Astrocyte (in vitro differentiated cells and primary cell): ENCODE data around the gene LDB3. TPM values are rescaled to one million over a fixed set of nuclear protein-coding genes. Genes with fewer than 3 reads are reported as not detected.

Experiments used
- DNase-seq: peaks from one replicate; pipeline ENCODE4 v3.0.0-alpha.2; 2010; ENCODE audit warnings: low read depth
- FAIRE-seq: peaks from 2 replicates; lab custom pipeline; 2011; peaks lifted over from hg19 to GRCh38; lab: Jason Lieb, UNC
- H2AFZ ChIP-seq: 2 replicates; pipeline ENCODE4 v1.6.0; 2012; ENCODE audit warnings: low read depth, low read length, inconsistent platforms
- H3K27ac ChIP-seq: 2 replicates; pipeline ENCODE4 v1.5.1; 2011; ENCODE audit warnings: low read depth, low read length, inconsistent platforms
- H3K27me3 ChIP-seq: 2 replicates; pipeline ENCODE4 v1.6.0; 2011; ENCODE audit warnings: low read length, inconsistent platforms; ENCODE audit not compliant: insufficient read depth
- H3K36me3 ChIP-seq: 2 replicates; pipeline ENCODE4 v1.5.1; 2011; ENCODE audit warnings: low read length, inconsistent platforms; ENCODE audit not compliant: insufficient read depth
- H3K4me1 ChIP-seq: 2 replicates; pipeline ENCODE4 v1.5.1; 2011; ENCODE audit warnings: low read length, inconsistent platforms; ENCODE audit not compliant: insufficient read depth
- H3K4me2 ChIP-seq: 2 replicates; pipeline ENCODE4 v1.6.0; 2012; ENCODE audit warnings: low read length, inconsistent platforms
- H3K4me3 ChIP-seq: 2 replicates; pipeline ENCODE4 v1.5.1; 2011; ENCODE audit warnings: low read depth, mild to moderate bottlenecking, low read length, inconsistent platforms; ENCODE audit not compliant: insufficient read depth
- H3K79me2 ChIP-seq: 2 replicates; pipeline ENCODE4 v1.6.0; 2012; ENCODE audit warnings: mild to moderate bottlenecking, low read length, inconsistent platforms; ENCODE audit not compliant: insufficient read depth
- H3K9ac ChIP-seq: 2 replicates; pipeline ENCODE4 v1.6.0; 2012; ENCODE audit warnings: mild to moderate bottlenecking, low read length, inconsistent platforms
- H3K9me3 ChIP-seq: 2 replicates; pipeline ENCODE4 v1.5.1; 2012; ENCODE audit warnings: low read depth, mild to moderate bottlenecking, low read length, inconsistent platforms; ENCODE audit not compliant: insufficient read depth
- H4K20me1 ChIP-seq: 2 replicates; pipeline ENCODE4 v1.6.0; 2012; ENCODE audit warnings: low read length, inconsistent platforms; ENCODE audit not compliant: insufficient read depth
- H3K27ac Mint-ChIP-seq: one replicate; pipeline ENCODE4 v1.8.0; 2021; ENCODE audit warnings: mild to moderate bottlenecking, mixed read lengths; ENCODE audit not compliant: unreplicated experiment
- H3K27me3 Mint-ChIP-seq: one replicate; pipeline ENCODE4 v1.8.0; 2021; ENCODE audit warnings: low read depth, mixed read lengths; ENCODE audit not compliant: unreplicated experiment
- H3K36me3 Mint-ChIP-seq: one replicate; pipeline ENCODE4 v1.8.0; 2021; ENCODE audit warnings: low read depth, mixed read lengths; ENCODE audit not compliant: unreplicated experiment
- H3K4me1 Mint-ChIP-seq: one replicate; pipeline ENCODE4 v1.8.0; 2021; ENCODE audit warnings: low read depth, mixed read lengths; ENCODE audit not compliant: unreplicated experiment
- H3K4me3 Mint-ChIP-seq: one replicate; pipeline ENCODE4 v1.8.0; 2021; ENCODE audit warnings: mild to moderate bottlenecking, moderate library complexity, mixed read lengths; ENCODE audit not compliant: unreplicated experiment
- H3K9me3 Mint-ChIP-seq: one replicate; pipeline ENCODE4 v1.8.0; 2021; ENCODE audit warnings: mild to moderate bottlenecking, mixed read lengths; ENCODE audit not compliant: unreplicated experiment
- EZH2 ChIP-seq: IDR thresholded peaks from 2 replicates; pipeline ENCODE4 v1.6.1; 2012; ENCODE audit warnings: mild to moderate bottlenecking, low read length, inconsistent platforms; ENCODE audit not compliant: insufficient read depth
- total RNA-seq: library from RNA; stranded (reverse); gene quantifications from 2 replicates; pipeline ENCODE4 v1.2.1, GENCODE V29; 2021
- TF ChIP-seq, protein P1 (sequence below): IDR thresholded peaks from 2 replicates; pipeline ENCODE4 v1.5.1; 2011; ENCODE audit warnings: low read depth, mild to moderate bottlenecking, inconsistent platforms, low read length, moderate library complexity; ENCODE audit not compliant: insufficient read depth

Gene LDB3
- total RNA-seq, 1 donor from 2014 or later, result 3.5 TPM

GRCh38 chr10:86768412-86769062, 100.2 kb downstream of the LDB3 start:
- Mint-ChIP-seq H3K9me3 (no peaks in the 10 kb centered on the region), H3K4me1 (peaks cover 14% of the 10 kb centered on the region), H3K27me3 (no peaks in the 10 kb centered on the region), H3K36me3 (no peaks in the 10 kb centered on the region), H3K27ac (no peak overlapping the region), H3K4me3 (no peak overlapping the region)
- Histone ChIP-seq H3K9me3 (no peaks in the 10 kb centered on the region), H3K79me2 (peaks cover 91% of the 10 kb centered on the region), H3K27me3 (no peaks in the 10 kb centered on the region), H3K27ac (no peak overlapping the region), H3K4me3 (no peak overlapping the region), H3K36me3 (no peaks in the 10 kb centered on the region), H3K4me2 (no peak overlapping the region), H4K20me1 (peaks cover 82% of the 10 kb centered on the region), H3K9ac (no peak overlapping the region), H2AFZ (no peak overlapping the region), H3K4me1 (no peaks in the 10 kb centered on the region)
- no peak for DNase-seq
- FAIRE-seq, result no peak
- no peak for TF ChIP-seq EZH2
- TF ChIP-seq, protein P1, sequence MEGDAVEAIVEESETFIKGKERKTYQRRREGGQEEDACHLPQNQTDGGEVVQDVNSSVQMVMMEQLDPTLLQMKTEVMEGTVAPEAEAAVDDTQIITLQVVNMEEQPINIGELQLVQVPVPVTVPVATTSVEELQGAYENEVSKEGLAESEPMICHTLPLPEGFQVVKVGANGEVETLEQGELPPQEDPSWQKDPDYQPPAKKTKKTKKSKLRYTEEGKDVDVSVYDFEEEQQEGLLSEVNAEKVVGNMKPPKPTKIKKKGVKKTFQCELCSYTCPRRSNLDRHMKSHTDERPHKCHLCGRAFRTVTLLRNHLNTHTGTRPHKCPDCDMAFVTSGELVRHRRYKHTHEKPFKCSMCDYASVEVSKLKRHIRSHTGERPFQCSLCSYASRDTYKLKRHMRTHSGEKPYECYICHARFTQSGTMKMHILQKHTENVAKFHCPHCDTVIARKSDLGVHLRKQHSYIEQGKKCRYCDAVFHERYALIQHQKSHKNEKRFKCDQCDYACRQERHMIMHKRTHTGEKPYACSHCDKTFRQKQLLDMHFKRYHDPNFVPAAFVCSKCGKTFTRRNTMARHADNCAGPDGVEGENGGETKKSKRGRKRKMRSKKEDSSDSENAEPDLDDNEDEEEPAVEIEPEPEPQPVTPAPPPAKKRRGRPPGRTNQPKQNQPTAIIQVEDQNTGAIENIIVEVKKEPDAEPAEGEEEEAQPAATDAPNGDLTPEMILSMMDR, result no peak

GRCh38 chr10:86769991-86770390, 101.7 kb downstream of the LDB3 start:
- no peak for FAIRE-seq
- no peaks in the 10 kb centered on the region for H3K27me3 ChIP-seq
- Mint-ChIP-seq H3K36me3 (no peaks in the 10 kb centered on the region), H3K27ac (peak overlapping the region; percentile 53), H3K4me3 (no peak overlapping the region), H3K27me3 (no peaks in the 10 kb centered on the region), H3K4me1 (peaks cover 16% of the 10 kb centered on the region), H3K9me3 (no peaks in the 10 kb centered on the region)
- peaks cover 4% of the 10 kb centered on the region for H3K4me1 ChIP-seq
- no peak overlapping the region for H3K27ac ChIP-seq
- H4K20me1 ChIP-seq, result peaks cover 82% of the 10 kb centered on the region
- no peaks in the 10 kb centered on the region for H3K9me3 ChIP-seq
- no peak overlapping the region for H2AFZ ChIP-seq
- no peak overlapping the region for H3K4me3 ChIP-seq
- TF ChIP-seq EZH2, result no peak
- TF ChIP-seq, protein P1, result no peak
- peaks cover 83% of the 10 kb centered on the region for H3K79me2 ChIP-seq
- no peaks in the 10 kb centered on the region for H3K36me3 ChIP-seq
- H3K4me2 ChIP-seq, result no peak overlapping the region
- DNase-seq, result no peak
- no peak overlapping the region for H3K9ac ChIP-seq

GRCh38 chr10:86770412-86770960, 102.2 kb downstream of the LDB3 start:
- Histone ChIP-seq H3K36me3 (no peaks in the 10 kb centered on the region), H3K79me2 (peaks cover 86% of the 10 kb centered on the region), H3K4me3 (no peak overlapping the region), H3K27me3 (no peaks in the 10 kb centered on the region), H4K20me1 (peaks cover 84% of the 10 kb centered on the region), H3K4me1 (peaks cover 8% of the 10 kb centered on the region), H3K4me2 (no peak overlapping the region), H2AFZ (no peak overlapping the region), H3K9ac (no peak overlapping the region), H3K9me3 (no peaks in the 10 kb centered on the region), H3K27ac (no peak overlapping the region)
- Mint-ChIP-seq H3K9me3 (no peaks in the 10 kb centered on the region), H3K27me3 (no peaks in the 10 kb centered on the region), H3K36me3 (no peaks in the 10 kb centered on the region), H3K4me1 (peaks cover 19% of the 10 kb centered on the region), H3K4me3 (no peak overlapping the region), H3K27ac (no peak overlapping the region)
- no peak for DNase-seq
- TF ChIP-seq EZH2, result no peak
- TF ChIP-seq, protein P1, result no peak
- FAIRE-seq, result no peak
